SK-N-SH (cell line): Measurements from ENCODE around the gene PDE4D. TPM values are rescaled to one million over a fixed set of nuclear protein-coding genes. Genes with fewer than 3 reads are reported as not detected.

Experiments used
- CTCF ChIA-PET: fragments of 300-600, 350-600 bp; formaldehyde crosslinking; extraction: SDS; loops from one replicate; lab custom pipeline; 2021; lab: Yijun Ruan, JAX
- POLR2A ChIA-PET: fragments of 350-600 bp; sonication (Branson Sonifier 250); formaldehyde crosslinking; extraction: SDS; loops from one replicate; lab custom pipeline; 2020; ENCODE audit warnings: antibody characterized with exemption, inconsistent platforms; lab: Yijun Ruan, JAX
- DNase-seq: peaks from one replicate; pipeline ENCODE4 v3.0.0; 2012
- H2AFZ ChIP-seq: fragments of 200-600 bp; sonication (generic); 2 replicates; pipeline ENCODE4 v1.8.1; 2016; ENCODE audit warnings: antibody characterized with exemption, mild to moderate bottlenecking, low read depth
- H3F3A ChIP-seq: fragments of 200-600 bp; sonication (generic); replicated peaks from 2 replicates; pipeline ENCODE3; 2016; ENCODE audit warnings: antibody characterized with exemption, mild to moderate bottlenecking; ENCODE audit not compliant: insufficient read depth
- H3K27ac ChIP-seq, 2 experiments: fragments of 200-500 bp in 1 of 2; fragments of 200-600 bp in 1 of 2; sonication (Bioruptor generic) in 1 of 2; sonication (generic), shearing (Covaris generic) in 1 of 2; 2 replicates each; pipeline versions ENCODE4 v1.5.1 to v1.6.1; 2014 to 2016; ENCODE audit warnings: low read depth in 2 of 2, inconsistent platforms in 1 of 2, low read length in 1 of 2, mild to moderate bottlenecking in 1 of 2, mixed read lengths in 1 of 2
- H3K27me3 ChIP-seq: fragments of 200-600 bp; sonication (generic), shearing (Covaris generic); 2 replicates; pipeline ENCODE4 v1.6.1; 2016; ENCODE audit warnings: mixed run types; ENCODE audit not compliant: insufficient read depth
- H3K36me3 ChIP-seq, 2 experiments: fragments of 200-500 bp in 1 of 2; fragments of 200-600 bp in 1 of 2; sonication (Bioruptor generic) in 1 of 2; sonication (generic) in 1 of 2; replicated peaks in 1 of 2; 2 replicates each; pipeline versions ENCODE3 to v1.5.1; 2014 to 2016; ENCODE audit warnings: low read length in 1 of 2, mild to moderate bottlenecking in 1 of 2; ENCODE audit not compliant: insufficient read depth in 2 of 2, control insufficient read depth in 1 of 2
- H3K4me1 ChIP-seq, 2 experiments: fragments of 200-500 bp in 1 of 2; fragments of 200-600 bp in 1 of 2; sonication (Bioruptor generic) in 1 of 2; sonication (generic), shearing (Covaris generic) in 1 of 2; 2 replicates each; pipeline versions ENCODE4 v1.5.1 to v1.6.1; 2014 to 2016; ENCODE audit warnings: low read depth in 1 of 2, low read length in 1 of 2, mixed run types in 1 of 2; ENCODE audit not compliant: insufficient read depth in 2 of 2, control insufficient read depth in 1 of 2
- H3K4me2 ChIP-seq: fragments of 200-600 bp; sonication (generic), shearing (Covaris generic); 2 replicates; pipeline ENCODE4 v1.6.1; 2017; ENCODE audit warnings: mixed run types
- H3K4me3 ChIP-seq, 2 experiments: fragments of 200-500 bp in 1 of 2; fragments of 200-600 bp in 1 of 2; sonication (Bioruptor generic) in 1 of 2; sonication (generic), shearing (Covaris generic) in 1 of 2; 2 replicates each; pipeline versions ENCODE4 v1.5.1 to v1.8.1; 2014 to 2016; ENCODE audit warnings: low read depth in 2 of 2, inconsistent platforms in 1 of 2, low read length in 1 of 2, mild to moderate bottlenecking in 1 of 2, mixed read lengths in 1 of 2, moderate library complexity in 1 of 2
- H3K79me2 ChIP-seq: fragments of 200-600 bp; sonication (generic); 2 replicates; pipeline ENCODE4 v1.8.1; 2017; ENCODE audit warnings: mild to moderate bottlenecking; ENCODE audit not compliant: insufficient read depth
- H3K9ac ChIP-seq: fragments of 200-600 bp; sonication (generic); 2 replicates; pipeline ENCODE4 v1.6.1; 2017; ENCODE audit warnings: mixed run types
- H3K9me2 ChIP-seq: fragments of 200-600 bp; sonication (generic); 2 replicates; pipeline ENCODE4 v1.6.1; 2017; ENCODE audit warnings: mixed run types
- H3K9me3 ChIP-seq: fragments of 200-600 bp; sonication (generic); 2 replicates; pipeline ENCODE4 v1.6.1; 2017; ENCODE audit warnings: mixed run types, mild to moderate bottlenecking, moderate library complexity
- H4K20me1 ChIP-seq: fragments of 200-600 bp; sonication (generic); 2 replicates; pipeline ENCODE4 v1.6.1; 2017; ENCODE audit warnings: mild to moderate bottlenecking, mixed run types; ENCODE audit not compliant: insufficient read depth
- CHD2 ChIP-seq: fragments of 150-350 bp; IDR thresholded peaks from 2 replicates; pipeline ENCODE4 v1.6.1; 2018; ENCODE audit warnings: low read length; ENCODE audit not compliant: partially characterized antibody
- EP300 ChIP-seq, 2 experiments: IDR thresholded peaks; 2 replicates each; pipeline versions ENCODE4 v1.4.0 to v1.6.1; 2012; ENCODE audit warnings: borderline replicate concordance in 1 of 2, low read depth in 1 of 2, low read length in 1 of 2
- EZH2phosphoT487 ChIP-seq: fragments of 200-600 bp; sonication (generic); IDR thresholded peaks from 2 replicates; pipeline ENCODE4 v1.6.1; 2017; ENCODE audit warnings: low read depth, mixed run types, mild to moderate bottlenecking, antibody characterized with exemption, moderate library complexity, borderline replicate concordance
- FOXJ3 ChIP-seq: sonication (generic); formaldehyde crosslinking; IDR thresholded peaks from 2 replicates; pipeline ENCODE4 v1.5.1; 2020; ENCODE audit warnings: mild to moderate bottlenecking, missing genetic modification reagents
- FOXM1 ChIP-seq: IDR thresholded peaks from 2 replicates; pipeline ENCODE4 v1.4.0; 2012; ENCODE audit warnings: low read depth, mild to moderate bottlenecking
- JUND ChIP-seq: IDR thresholded peaks from 2 replicates; pipeline ENCODE4 v1.4.0; 2012
- MAX ChIP-seq: IDR thresholded peaks from 2 replicates; pipeline ENCODE4 v1.4.0; 2012; ENCODE audit warnings: low read depth
- MXI1 ChIP-seq: IDR thresholded peaks from 2 replicates; pipeline ENCODE4 v1.6.1; 2012; ENCODE audit warnings: mild to moderate bottlenecking, low read depth, low read length, improper control_type of control experiment
- NFIC ChIP-seq: IDR thresholded peaks from 2 replicates; pipeline ENCODE4 v1.4.0; 2012; ENCODE audit warnings: borderline replicate concordance
- POLR2AphosphoS5 ChIP-seq: IDR thresholded peaks from 2 replicates; pipeline ENCODE4 v1.6.1; 2012; ENCODE audit warnings: low read depth, low read length
- RAD21 ChIP-seq: IDR thresholded peaks from 2 replicates; pipeline ENCODE4 v1.6.1; 2012; ENCODE audit warnings: mild to moderate bottlenecking, low read length
- RCOR1 ChIP-seq: fragments of 150-350 bp; IDR thresholded peaks from 2 replicates; pipeline ENCODE4 v1.6.1; 2017; ENCODE audit warnings: antibody characterized with exemption, low read length
- RFX5 ChIP-seq: IDR thresholded peaks from 2 replicates; pipeline ENCODE4 v1.6.1; 2012; ENCODE audit warnings: mild to moderate bottlenecking, improper control_type of control experiment, low read length
- SIN3A ChIP-seq: IDR thresholded peaks from 2 replicates; pipeline ENCODE4 v1.6.1; 2012; ENCODE audit warnings: low read depth, mild to moderate bottlenecking, low read length, moderate library complexity, borderline replicate concordance
- SMC3 ChIP-seq: IDR thresholded peaks from 2 replicates; pipeline ENCODE4 v1.6.1; 2012; ENCODE audit warnings: low read depth, low read length, improper control_type of control experiment
- TAF1 ChIP-seq: IDR thresholded peaks from 2 replicates; pipeline ENCODE4 v1.6.1; 2012; ENCODE audit warnings: low read depth, mild to moderate bottlenecking, low read length, moderate library complexity, borderline replicate concordance
- TEAD4 ChIP-seq: IDR thresholded peaks from 2 replicates; pipeline ENCODE4 v1.4.0; 2012; ENCODE audit warnings: mild to moderate bottlenecking, borderline replicate concordance; ENCODE audit not compliant: insufficient read depth
- YY1 ChIP-seq: IDR thresholded peaks from 2 replicates; pipeline ENCODE4 v1.4.0; 2012; ENCODE audit warnings: low read depth, mild to moderate bottlenecking
- WGBS: methylation state at CpG from one replicate; pipeline ENCODE4 v1.1.6; 2017; ENCODE audit warnings: low lambda C conversion rate; 5-methylcytosine and 5-hydroxymethylcytosine counted together
- polyA plus RNA-seq, 3 experiments: library from polyadenylated mRNA; depleted of rRNA; stranded (reverse); fragments of >200 nt; gene quantifications; 2 replicates each; pipeline ENCODE4 v1.2.3, GENCODE V29; 2012
- TF ChIP-seq, protein P1 (sequence below): IDR thresholded peaks from 2 replicates; pipeline ENCODE4; 2012
- TF ChIP-seq, protein P2 (sequence below): IDR thresholded peaks from 2 replicates; pipeline ENCODE4 v1.4.0; 2012; ENCODE audit warnings: low read depth, borderline replicate concordance
- TF ChIP-seq, protein P3 (sequence below): IDR thresholded peaks from 2 replicates; pipeline ENCODE4 v1.6.1; 2012; ENCODE audit warnings: mild to moderate bottlenecking, low read depth, low read length, moderate library complexity

Gene PDE4D
- polyA plus RNA-seq, 1 of the 3 experiments (the other 2 are of a cell fraction) = 2.4 TPM

- Histone ChIP-seq H3K79me2 (no peaks in the 10 kb centered on the region), H3K4me2 (no peak overlapping the region), H3K9me2 (no peaks in the 10 kb centered on the region), H4K20me1 (no peaks in the 10 kb centered on the region), H3K9me3 (no peaks in the 10 kb centered on the region), H3K36me3 (no peaks in the 10 kb centered on the region), H3F3A (no peaks in the 10 kb centered on the region), H3K4me3 (no peak overlapping the region), H3K4me1 (no peaks in the 10 kb centered on the region), H2AFZ (no peak overlapping the region), H3K27me3 (no peaks in the 10 kb centered on the region), H3K27ac (no peak overlapping the region), H3K9ac (no peak overlapping the region)
- DNase-seq = no peak
- POLR2A ChIA-PET = no interaction called here
- TF ChIP-seq RAD21 (no peak), SIN3A (no peak), NFIC (no peak), SMC3 (no peak), POLR2AphosphoS5 (no peak)
- CTCF ChIA-PET = interaction anchor here (0.8 to 1.0 kb wide), 2 partner anchors 11 to 13 kb away, joined by 3 read pairs; no protein-coding TSS in a partner anchor
- WGBS = 75% methylated on average over 2 of the region's 2 CpGs
Measured at GRCh38 chr5:59437176-59437575, 456.4 kb downstream of the PDE4D start.

- no peak overlapping the region for H3K27ac ChIP-seq
- no peak for TF ChIP-seq FOXJ3 (CRISPR knock-in tag)
- TF ChIP-seq EZH2phosphoT487 = no peak
- no peak for TF ChIP-seq POLR2AphosphoS5
- TF ChIP-seq MAX = no peak
- TF ChIP-seq RCOR1 = no peak
- no peak for TF ChIP-seq RAD21
- TF ChIP-seq, protein P1, sequence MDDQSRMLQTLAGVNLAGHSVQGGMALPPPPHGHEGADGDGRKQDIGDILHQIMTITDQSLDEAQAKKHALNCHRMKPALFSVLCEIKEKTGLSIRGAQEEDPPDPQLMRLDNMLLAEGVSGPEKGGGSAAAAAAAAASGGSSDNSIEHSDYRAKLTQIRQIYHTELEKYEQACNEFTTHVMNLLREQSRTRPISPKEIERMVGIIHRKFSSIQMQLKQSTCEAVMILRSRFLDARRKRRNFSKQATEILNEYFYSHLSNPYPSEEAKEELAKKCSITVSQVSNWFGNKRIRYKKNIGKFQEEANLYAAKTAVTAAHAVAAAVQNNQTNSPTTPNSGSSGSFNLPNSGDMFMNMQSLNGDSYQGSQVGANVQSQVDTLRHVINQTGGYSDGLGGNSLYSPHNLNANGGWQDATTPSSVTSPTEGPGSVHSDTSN = no peak
- TF ChIP-seq, protein P2, sequence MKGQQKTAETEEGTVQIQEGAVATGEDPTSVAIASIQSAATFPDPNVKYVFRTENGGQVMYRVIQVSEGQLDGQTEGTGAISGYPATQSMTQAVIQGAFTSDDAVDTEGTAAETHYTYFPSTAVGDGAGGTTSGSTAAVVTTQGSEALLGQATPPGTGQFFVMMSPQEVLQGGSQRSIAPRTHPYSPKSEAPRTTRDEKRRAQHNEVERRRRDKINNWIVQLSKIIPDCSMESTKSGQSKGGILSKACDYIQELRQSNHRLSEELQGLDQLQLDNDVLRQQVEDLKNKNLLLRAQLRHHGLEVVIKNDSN = no peak
- no peak for TF ChIP-seq FOXM1
- TF ChIP-seq YY1 = no peak
- no peak for TF ChIP-seq JUND
- no peak for TF ChIP-seq CHD2
- no peak for TF ChIP-seq TAF1
- TF ChIP-seq, protein P3, sequence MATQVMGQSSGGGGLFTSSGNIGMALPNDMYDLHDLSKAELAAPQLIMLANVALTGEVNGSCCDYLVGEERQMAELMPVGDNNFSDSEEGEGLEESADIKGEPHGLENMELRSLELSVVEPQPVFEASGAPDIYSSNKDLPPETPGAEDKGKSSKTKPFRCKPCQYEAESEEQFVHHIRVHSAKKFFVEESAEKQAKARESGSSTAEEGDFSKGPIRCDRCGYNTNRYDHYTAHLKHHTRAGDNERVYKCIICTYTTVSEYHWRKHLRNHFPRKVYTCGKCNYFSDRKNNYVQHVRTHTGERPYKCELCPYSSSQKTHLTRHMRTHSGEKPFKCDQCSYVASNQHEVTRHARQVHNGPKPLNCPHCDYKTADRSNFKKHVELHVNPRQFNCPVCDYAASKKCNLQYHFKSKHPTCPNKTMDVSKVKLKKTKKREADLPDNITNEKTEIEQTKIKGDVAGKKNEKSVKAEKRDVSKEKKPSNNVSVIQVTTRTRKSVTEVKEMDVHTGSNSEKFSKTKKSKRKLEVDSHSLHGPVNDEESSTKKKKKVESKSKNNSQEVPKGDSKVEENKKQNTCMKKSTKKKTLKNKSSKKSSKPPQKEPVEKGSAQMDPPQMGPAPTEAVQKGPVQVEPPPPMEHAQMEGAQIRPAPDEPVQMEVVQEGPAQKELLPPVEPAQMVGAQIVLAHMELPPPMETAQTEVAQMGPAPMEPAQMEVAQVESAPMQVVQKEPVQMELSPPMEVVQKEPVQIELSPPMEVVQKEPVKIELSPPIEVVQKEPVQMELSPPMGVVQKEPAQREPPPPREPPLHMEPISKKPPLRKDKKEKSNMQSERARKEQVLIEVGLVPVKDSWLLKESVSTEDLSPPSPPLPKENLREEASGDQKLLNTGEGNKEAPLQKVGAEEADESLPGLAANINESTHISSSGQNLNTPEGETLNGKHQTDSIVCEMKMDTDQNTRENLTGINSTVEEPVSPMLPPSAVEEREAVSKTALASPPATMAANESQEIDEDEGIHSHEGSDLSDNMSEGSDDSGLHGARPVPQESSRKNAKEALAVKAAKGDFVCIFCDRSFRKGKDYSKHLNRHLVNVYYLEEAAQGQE = no peak
- no peak for TF ChIP-seq EP300 (IDR thresholded peaks at IDR 0.05; ENCODE audit: borderline replicate concordance in 1 of 2, low read depth in 1 of 2, low read length in 1 of 2)
- TF ChIP-seq TEAD4 = no peak
- TF ChIP-seq RFX5 = no peak
- no peak for TF ChIP-seq MXI1
- no peaks in the 10 kb centered on the region for H3K9me2 ChIP-seq
- no peak overlapping the region for H3K4me3 ChIP-seq
- CTCF ChIA-PET = interaction anchor here (0.8 to 1.0 kb wide), 3 partner anchors 11 to 263 kb away, joined by 3 read pairs; no protein-coding TSS in a partner anchor
- H4K20me1 ChIP-seq = no peaks in the 10 kb centered on the region
- no peak overlapping the region for H2AFZ ChIP-seq
- no peak overlapping the region for H3K4me2 ChIP-seq
- WGBS = 81% methylated on average over 5 of the region's 5 CpGs
- DNase-seq = no peak
- POLR2A ChIA-PET = no interaction called here
- no peaks in the 10 kb centered on the region for H3K27me3 ChIP-seq
- no peaks in the 10 kb centered on the region for H3K36me3 ChIP-seq
- no peaks in the 10 kb centered on the region for H3K4me1 ChIP-seq
- no peaks in the 10 kb centered on the region for H3F3A ChIP-seq
- H3K9ac ChIP-seq = no peak overlapping the region
- no peaks in the 10 kb centered on the region for H3K79me2 ChIP-seq
- H3K9me3 ChIP-seq = no peaks in the 10 kb centered on the region
Measured at GRCh38 chr5:59436364-59437148, 457.0 kb downstream of the PDE4D start.
